ENCODE data around the gene NFATC2. TPM values are rescaled to one million over a fixed set of nuclear protein-coding genes. Genes with fewer than 3 reads are reported as not detected.

NFATC2 gene
- polyA plus RNA-seq, 1 of the 3 experiments (the other 2 are of a cell fraction) = 0.36 TPM

DNA sequence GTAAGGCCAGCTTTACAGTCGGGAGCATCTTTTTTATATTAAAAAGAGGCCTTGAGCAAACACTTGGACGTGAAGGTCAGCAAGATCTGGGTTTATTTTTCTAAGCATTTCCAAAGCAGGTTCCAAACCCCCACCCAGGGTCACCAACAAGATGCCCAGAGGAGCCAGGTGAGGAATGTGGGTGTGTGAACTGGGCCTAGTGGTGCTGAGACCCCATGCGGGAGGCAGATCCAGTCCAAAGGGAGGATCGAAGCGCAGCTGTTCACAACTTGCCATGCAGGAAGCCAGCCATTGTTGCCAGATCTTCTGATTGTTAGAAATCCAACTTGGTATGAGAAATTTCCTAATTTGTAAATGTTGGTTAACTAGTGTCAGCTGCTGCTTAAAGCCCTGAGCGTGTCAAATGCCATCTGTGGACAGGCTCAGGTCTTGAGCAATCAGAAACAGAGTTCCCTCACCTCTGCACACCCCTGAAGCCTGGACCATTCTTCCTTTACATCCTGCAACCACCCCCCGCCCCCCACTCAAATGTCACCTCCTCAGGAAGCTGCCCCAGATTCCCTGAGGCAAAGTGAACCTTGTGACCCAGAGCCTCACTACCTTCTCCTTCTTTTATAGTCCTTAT is 46.5 kb downstream of the NFATC2 start:
- H2AFZ ChIP-seq (ENCODE audit: low read depth) = no peak overlapping the region
- ChIA-PET POLR2A (no interaction called here), CTCF (interaction anchor here (0.7 to 1.3 kb wide), 5 partner anchors 9 to 124 kb away, joined by 3 to 4 read pairs (median 3); no protein-coding TSS in a partner anchor)
- H4K20me1 ChIP-seq (ENCODE audit: insufficient read depth) = no peaks in the 10 kb centered on the region
- TF ChIP-seq TCF12 (IDR thresholded peaks at IDR 0.05) = no peak
- TF ChIP-seq, protein P1, sequence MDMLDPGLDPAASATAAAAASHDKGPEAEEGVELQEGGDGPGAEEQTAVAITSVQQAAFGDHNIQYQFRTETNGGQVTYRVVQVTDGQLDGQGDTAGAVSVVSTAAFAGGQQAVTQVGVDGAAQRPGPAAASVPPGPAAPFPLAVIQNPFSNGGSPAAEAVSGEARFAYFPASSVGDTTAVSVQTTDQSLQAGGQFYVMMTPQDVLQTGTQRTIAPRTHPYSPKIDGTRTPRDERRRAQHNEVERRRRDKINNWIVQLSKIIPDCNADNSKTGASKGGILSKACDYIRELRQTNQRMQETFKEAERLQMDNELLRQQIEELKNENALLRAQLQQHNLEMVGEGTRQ (IDR thresholded peaks at IDR 0.05; ENCODE audit: borderline replicate concordance, low read depth, low read length) = no peak
- TF ChIP-seq MEF2A (IDR thresholded peaks at IDR 0.05; ENCODE audit: borderline replicate concordance, low read depth) = no peak
- TF ChIP-seq, protein P2, sequence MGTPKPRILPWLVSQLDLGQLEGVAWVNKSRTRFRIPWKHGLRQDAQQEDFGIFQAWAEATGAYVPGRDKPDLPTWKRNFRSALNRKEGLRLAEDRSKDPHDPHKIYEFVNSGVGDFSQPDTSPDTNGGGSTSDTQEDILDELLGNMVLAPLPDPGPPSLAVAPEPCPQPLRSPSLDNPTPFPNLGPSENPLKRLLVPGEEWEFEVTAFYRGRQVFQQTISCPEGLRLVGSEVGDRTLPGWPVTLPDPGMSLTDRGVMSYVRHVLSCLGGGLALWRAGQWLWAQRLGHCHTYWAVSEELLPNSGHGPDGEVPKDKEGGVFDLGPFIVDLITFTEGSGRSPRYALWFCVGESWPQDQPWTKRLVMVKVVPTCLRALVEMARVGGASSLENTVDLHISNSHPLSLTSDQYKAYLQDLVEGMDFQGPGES (IDR thresholded peaks at IDR 0.05; ENCODE audit: low read depth, low read length) = no peak
- TF ChIP-seq POLR2AphosphoS5 (IDR thresholded peaks at IDR 0.05; ENCODE audit: low read depth, low read length) = no peak
- no peak for TF ChIP-seq CHD2 (IDR thresholded peaks at IDR 0.05; ENCODE audit: low read length, partially characterized antibody)
- no peak for TF ChIP-seq GABPA (IDR thresholded peaks at IDR 0.05; ENCODE audit: low read depth)
- TF ChIP-seq FOSL2 (IDR thresholded peaks at IDR 0.05; ENCODE audit: borderline replicate concordance, low read depth) = no peak
- no peak for TF ChIP-seq EP300 (IDR thresholded peaks at IDR 0.05; ENCODE audit: borderline replicate concordance in 1 of 2, low read depth in 1 of 2, low read length in 1 of 2)
- TF ChIP-seq RFX5 (IDR thresholded peaks at IDR 0.05; ENCODE audit: low read length) = no peak
- no peak for TF ChIP-seq TAF1 (IDR thresholded peaks at IDR 0.05; ENCODE audit: borderline replicate concordance, low read depth, low read length)
- TF ChIP-seq RAD21 (IDR thresholded peaks at IDR 0.05; ENCODE audit: low read length) = no peak
- TF ChIP-seq, protein P3, sequence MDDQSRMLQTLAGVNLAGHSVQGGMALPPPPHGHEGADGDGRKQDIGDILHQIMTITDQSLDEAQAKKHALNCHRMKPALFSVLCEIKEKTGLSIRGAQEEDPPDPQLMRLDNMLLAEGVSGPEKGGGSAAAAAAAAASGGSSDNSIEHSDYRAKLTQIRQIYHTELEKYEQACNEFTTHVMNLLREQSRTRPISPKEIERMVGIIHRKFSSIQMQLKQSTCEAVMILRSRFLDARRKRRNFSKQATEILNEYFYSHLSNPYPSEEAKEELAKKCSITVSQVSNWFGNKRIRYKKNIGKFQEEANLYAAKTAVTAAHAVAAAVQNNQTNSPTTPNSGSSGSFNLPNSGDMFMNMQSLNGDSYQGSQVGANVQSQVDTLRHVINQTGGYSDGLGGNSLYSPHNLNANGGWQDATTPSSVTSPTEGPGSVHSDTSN (IDR thresholded peaks at IDR 0.05) = no peak
- TF ChIP-seq, protein P4, sequence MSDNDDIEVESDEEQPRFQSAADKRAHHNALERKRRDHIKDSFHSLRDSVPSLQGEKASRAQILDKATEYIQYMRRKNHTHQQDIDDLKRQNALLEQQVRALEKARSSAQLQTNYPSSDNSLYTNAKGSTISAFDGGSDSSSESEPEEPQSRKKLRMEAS (IDR thresholded peaks at IDR 0.05; ENCODE audit: low read depth) = no peak
- TF ChIP-seq SMC3 (IDR thresholded peaks at IDR 0.05; ENCODE audit: low read depth, low read length) = no peak
- no peak for TF ChIP-seq TEAD4 (IDR thresholded peaks at IDR 0.05; ENCODE audit: borderline replicate concordance, insufficient read depth)
- TF ChIP-seq EZH2phosphoT487 (IDR thresholded peaks at IDR 0.05; ENCODE audit: borderline replicate concordance, low read depth) = no peak
- TF ChIP-seq NRF1 (IDR thresholded peaks at IDR 0.05; ENCODE audit: low read depth, low read length) = no peak
- H3K9me2 ChIP-seq = no peaks in the 10 kb centered on the region
- no peak overlapping the region for H3K4me3 ChIP-seq (ENCODE audit: low read depth in 2 of 2, low read length in 1 of 2)
- no peaks in the 10 kb centered on the region for H3K79me2 ChIP-seq (ENCODE audit: insufficient read depth)
- no peaks in the 10 kb centered on the region for H3K36me3 ChIP-seq (replicated peaks in 1 of 2; ENCODE audit: control insufficient read depth in 1 of 2, insufficient read depth in 2 of 2, low read length in 1 of 2)
- no peaks in the 10 kb centered on the region for H3K27me3 ChIP-seq (ENCODE audit: insufficient read depth)
- no peak for DNase-seq
- no peak overlapping the region for H3K4me2 ChIP-seq
- no peaks in the 10 kb centered on the region for H3F3A ChIP-seq (replicated peaks; ENCODE audit: insufficient read depth)
- 88% methylated on average over 5 of the region's 7 CpGs for WGBS (ENCODE audit: low lambda C conversion rate)
- no peaks in the 10 kb centered on the region for H3K9me3 ChIP-seq
- no peak overlapping the region for H3K9ac ChIP-seq
- peaks cover 4 to 8% of the 10 kb centered on the region in 2 experiments; a peak in 2 of 4 replicates for H3K4me1 ChIP-seq (ENCODE audit: control insufficient read depth in 1 of 2, insufficient read depth in 2 of 2, low read depth in 1 of 2, low read length in 1 of 2)
- no peak overlapping the region for H3K27ac ChIP-seq (ENCODE audit: low read depth in 2 of 2, low read length in 1 of 2)
